CD4-positive, alpha-beta T cell treated with Interleukin-21 for 1 hour (primary cell): ENCODE results near the gene ERCC5.

ENCODE experiments used
- DNase-seq: peaks from one replicate; pipeline ENCODE4 v3.0.0-alpha.2; 2020

The ERCC5 gene

GRCh38 chr13:102897371-102898138 is 51.7 kb downstream of the ERCC5 start:
- DNase-seq, result no peak

GRCh38 chr13:102900193-102900608 is 54.4 kb downstream of the ERCC5 start:
- no peak for DNase-seq

- DNase-seq, result no peak
These were observed 55.2 kb downstream of the ERCC5 start for GRCh38 chr13:102901056-102901455.

DNA sequence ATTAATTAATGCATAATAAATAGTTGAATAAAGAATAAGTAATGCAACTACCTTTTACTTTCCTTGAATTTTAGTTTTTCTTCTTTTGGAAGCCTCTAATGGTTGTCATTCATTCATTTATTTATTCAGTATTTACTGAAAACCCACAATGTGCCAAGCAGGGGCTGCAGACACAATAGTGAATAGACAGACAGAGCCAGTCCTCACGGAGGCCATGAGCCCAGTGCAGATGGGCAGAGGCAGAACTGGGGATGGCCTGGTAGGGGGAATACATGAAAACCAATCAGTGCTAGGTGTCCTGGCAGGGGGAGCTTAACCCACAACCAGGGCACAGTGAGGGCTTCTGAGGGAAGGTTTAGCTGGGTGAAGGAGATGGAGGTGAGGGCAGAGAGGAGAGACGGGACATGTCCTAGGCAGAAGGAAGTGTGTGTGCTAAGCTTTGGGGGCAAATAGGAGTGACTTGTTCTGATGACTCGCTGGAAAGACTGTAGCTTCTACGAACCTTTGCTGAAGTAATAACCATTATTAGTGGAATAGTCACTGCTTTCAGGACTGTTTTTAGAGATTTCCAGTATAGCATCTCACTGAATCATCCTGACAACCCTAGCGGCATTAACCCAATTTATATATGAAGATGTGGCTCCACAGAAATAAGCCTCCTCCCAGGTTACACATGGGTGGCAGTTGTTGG is 55.9 kb downstream of the ERCC5 start:
- DNase-seq, result no peak

- no peak for DNase-seq
These were observed 57.0 kb downstream of the ERCC5 start for GRCh38 chr13:102902789-102903347.

DNA sequence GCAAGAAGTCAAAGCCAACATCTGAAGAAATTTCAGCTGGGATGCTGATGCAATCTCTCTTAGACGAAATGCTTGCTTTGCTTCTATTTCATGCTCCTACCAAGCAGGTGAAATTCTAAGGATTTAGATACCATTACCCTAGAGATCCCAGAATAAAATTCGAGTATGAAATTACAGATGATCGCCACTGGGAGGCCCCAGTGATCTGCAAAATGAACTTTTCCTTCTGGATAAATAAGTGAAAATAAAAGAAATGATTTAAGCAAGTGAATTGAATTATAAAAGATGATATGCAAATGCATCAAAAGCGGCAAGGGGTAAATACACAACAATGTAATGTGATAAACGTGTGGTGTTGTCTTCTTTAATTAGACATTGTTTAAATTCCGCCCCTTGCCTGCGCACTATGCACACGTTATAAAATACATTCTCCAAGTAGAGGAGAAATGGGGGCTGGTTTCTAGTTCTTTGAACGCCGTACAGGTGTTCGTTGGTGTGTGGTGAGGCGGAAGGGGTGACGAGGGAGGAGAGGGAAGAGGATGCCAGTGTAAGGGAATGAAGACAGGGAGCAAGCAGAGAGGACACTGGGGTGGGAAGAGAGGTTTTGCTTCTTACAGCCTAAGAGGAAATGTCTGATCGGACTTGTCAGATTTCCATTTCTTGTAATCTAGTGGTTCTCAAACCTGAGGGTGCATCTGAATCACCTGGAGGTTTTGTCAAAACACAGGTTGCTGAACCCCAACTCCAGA is 58.0 kb downstream of the ERCC5 start:
- no peak for DNase-seq

DNA sequence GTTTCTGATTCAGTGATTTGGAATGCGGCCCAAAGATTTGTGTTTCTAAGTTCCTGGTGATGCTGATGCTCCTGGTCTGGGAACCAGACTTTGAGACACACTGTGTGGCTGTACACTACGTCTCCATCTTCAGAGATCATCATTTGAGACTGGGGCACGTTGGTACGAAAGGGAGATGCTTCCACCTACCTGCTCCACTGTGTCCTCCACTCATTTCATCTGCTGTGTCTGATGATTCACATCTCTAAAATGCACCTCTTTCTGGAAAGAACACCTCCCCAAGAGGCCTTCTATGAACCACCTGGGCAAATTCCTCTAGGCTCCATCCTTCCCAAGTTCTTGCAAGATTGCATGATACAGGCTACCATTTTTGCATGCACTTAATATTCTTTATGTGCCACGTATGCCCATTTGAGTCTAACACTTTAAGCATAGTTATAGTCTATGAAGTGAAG is 58.6 kb downstream of the ERCC5 start:
- DNase-seq, result no peak

GRCh38 chr13:102905905-102906771 is 60.3 kb downstream of the ERCC5 start:
- no peak for DNase-seq

- DNase-seq, result no peak
These were observed 61.4 kb downstream of the ERCC5 start for GRCh38 chr13:102907016-102907756.

- DNase-seq, result no peak
These were observed 62.2 kb downstream of the ERCC5 start for GRCh38 chr13:102907886-102908515.

- no peak for DNase-seq
These were observed 64.1 kb downstream of the ERCC5 start for GRCh38 chr13:102909971-102910370.

DNA sequence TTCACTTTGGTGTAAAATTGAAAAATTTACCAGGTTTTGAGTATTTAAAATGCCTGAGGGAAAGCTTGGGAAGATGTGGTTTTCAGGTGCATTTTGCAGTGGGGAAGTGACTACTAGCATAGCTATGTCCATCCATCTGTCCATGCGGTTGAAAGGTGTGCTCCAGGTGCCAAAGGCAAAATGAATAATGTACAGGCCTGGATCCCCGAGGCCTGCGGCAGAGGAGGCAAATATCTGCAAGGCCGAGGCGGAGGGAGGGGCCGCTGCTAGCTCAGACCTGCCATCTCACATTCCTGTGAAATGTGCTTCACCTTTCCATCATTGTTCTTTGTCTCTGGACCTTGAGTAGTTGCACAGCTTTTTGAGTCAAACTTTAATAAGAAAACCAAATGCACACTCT is 65.5 kb downstream of the ERCC5 start:
- no peak for DNase-seq

- no peak for DNase-seq
These were observed 66.8 kb downstream of the ERCC5 start for GRCh38 chr13:102912599-102912998.

GRCh38 chr13:102913914-102914313 is 68.1 kb downstream of the ERCC5 start:
- no peak for DNase-seq

DNA sequence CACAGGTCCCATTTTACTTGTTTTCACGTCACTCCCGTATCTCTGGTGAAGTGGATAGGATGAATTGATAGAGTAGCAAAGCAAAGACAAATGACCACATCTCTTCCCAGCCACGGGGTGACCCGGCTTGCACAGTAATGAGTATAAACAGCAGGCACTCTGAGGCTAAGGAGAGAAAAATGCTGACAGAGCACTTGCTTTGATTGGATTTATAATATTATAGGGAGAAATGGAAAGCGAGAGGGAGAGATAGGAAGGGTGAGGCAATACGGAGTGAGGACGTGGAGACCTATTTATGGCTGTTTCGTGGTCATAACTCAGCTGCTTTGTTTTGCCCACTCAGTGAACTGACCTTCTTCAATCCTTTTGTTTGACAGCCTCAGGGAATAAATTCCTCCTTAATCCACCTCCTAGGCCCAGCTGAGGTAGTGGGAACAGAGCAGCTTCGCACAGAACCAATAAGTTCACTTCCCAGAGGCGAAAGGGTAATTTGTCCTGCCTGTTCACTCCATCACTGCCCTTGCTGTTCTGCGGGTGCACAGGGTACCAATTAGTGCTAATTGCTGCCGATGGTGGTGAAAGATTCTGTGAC is 68.6 kb downstream of the ERCC5 start:
- no peak for DNase-seq

DNA sequence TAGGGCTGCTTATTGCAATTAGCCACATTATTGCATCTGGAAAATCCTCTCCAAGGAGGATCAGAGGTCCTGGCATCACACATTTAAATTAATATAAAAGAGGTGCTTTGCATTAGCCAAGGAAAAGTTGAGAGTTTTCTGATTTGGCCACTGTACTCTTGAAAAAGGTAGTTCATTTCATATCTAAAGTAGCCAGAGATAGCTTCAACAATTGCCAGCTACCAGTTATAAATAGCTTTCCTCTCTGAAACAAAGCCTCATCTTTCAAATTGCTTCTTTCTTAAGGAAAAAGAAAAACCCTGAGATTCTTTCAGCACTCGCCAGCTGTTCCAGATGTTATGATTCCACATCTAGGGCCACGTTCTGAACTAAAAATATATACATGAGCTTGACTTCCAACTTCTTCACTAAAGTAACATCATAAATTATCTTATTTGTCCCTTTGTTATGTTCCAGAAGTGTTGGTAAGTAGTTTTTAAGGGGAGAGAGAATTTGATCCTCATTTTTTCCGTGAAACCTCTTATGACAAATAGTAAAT is 69.6 kb downstream of the ERCC5 start:
- DNase-seq, result no peak

GRCh38 chr13:102917019-102917418 is 71.2 kb downstream of the ERCC5 start:
- no peak for DNase-seq

- no peak for DNase-seq
These were observed 76.4 kb downstream of the ERCC5 start for GRCh38 chr13:102922184-102922583.
